Hepatocyte (in vitro differentiated cells): Measurements from ENCODE around the gene WNT6.

Source experiments
- EZH2 ChIP-seq: fragments of 200-600 bp; sonication (generic); IDR thresholded peaks from 2 replicates; pipeline ENCODE4 v1.6.1; 2016; ENCODE audit warnings: antibody characterized with exemption, mild to moderate bottlenecking, borderline replicate concordance
- EZH2phosphoT487 ChIP-seq: fragments of 200-600 bp; sonication (generic); IDR thresholded peaks from one replicate; pipeline ENCODE4 v1.6.1; 2018; ENCODE audit warnings: antibody characterized with exemption, mild to moderate bottlenecking, low read depth, moderate library complexity; ENCODE audit not compliant: unreplicated experiment, severe bottlenecking
- TF ChIP-seq, protein P1 (sequence below): fragments of 200-600 bp; sonication (generic); IDR thresholded peaks from 2 replicates; pipeline ENCODE4 v1.5.1; 2016; ENCODE audit warnings: antibody characterized with exemption, mild to moderate bottlenecking; ENCODE audit not compliant: poor library complexity

DNA sequence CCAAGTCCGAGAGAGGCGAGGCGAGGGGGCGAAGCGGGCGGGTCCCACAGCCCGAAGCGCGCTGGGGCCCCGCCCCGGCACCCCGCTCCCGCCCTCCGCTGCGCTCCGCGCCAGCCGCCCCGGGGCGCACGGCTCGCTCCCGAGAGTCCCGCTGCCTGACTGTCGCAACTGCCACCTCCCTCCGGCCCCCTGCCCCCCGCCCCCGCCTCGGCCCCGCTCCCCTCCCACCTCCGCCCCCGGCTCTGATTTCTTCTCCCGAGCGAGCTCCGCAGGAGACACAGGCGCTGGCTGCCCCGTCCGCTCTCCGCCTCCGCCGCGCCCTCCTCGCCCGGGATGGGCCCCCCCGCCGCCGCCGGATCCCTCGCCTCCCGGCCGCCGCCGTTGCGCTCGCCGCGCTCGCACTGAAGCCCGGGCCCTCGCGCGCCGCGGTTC, at the start of gene WNT6:
- TF ChIP-seq, protein P1, sequence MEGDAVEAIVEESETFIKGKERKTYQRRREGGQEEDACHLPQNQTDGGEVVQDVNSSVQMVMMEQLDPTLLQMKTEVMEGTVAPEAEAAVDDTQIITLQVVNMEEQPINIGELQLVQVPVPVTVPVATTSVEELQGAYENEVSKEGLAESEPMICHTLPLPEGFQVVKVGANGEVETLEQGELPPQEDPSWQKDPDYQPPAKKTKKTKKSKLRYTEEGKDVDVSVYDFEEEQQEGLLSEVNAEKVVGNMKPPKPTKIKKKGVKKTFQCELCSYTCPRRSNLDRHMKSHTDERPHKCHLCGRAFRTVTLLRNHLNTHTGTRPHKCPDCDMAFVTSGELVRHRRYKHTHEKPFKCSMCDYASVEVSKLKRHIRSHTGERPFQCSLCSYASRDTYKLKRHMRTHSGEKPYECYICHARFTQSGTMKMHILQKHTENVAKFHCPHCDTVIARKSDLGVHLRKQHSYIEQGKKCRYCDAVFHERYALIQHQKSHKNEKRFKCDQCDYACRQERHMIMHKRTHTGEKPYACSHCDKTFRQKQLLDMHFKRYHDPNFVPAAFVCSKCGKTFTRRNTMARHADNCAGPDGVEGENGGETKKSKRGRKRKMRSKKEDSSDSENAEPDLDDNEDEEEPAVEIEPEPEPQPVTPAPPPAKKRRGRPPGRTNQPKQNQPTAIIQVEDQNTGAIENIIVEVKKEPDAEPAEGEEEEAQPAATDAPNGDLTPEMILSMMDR: no peak
- no peak for TF ChIP-seq EZH2
- no peak for TF ChIP-seq EZH2phosphoT487
